Stimulated activated CD4-positive, alpha-beta T cell treated with anti-CD3 and anti-CD28 coated beads, Interleukin-12 subunit alpha, Interleukin-12 subunit beta, amount 100 ng/mL, for 48 hours (primary cell): Measurements from ENCODE around the gene ZNF266.

Experiments
- DNase-seq, 3 donors: peaks; one replicate each; pipeline ENCODE4 v3.0.0-alpha.2; 2020; ENCODE audit warnings: low read depth in 2 of 3, low spot score in 1 of 3

Gene ZNF266

DNA sequence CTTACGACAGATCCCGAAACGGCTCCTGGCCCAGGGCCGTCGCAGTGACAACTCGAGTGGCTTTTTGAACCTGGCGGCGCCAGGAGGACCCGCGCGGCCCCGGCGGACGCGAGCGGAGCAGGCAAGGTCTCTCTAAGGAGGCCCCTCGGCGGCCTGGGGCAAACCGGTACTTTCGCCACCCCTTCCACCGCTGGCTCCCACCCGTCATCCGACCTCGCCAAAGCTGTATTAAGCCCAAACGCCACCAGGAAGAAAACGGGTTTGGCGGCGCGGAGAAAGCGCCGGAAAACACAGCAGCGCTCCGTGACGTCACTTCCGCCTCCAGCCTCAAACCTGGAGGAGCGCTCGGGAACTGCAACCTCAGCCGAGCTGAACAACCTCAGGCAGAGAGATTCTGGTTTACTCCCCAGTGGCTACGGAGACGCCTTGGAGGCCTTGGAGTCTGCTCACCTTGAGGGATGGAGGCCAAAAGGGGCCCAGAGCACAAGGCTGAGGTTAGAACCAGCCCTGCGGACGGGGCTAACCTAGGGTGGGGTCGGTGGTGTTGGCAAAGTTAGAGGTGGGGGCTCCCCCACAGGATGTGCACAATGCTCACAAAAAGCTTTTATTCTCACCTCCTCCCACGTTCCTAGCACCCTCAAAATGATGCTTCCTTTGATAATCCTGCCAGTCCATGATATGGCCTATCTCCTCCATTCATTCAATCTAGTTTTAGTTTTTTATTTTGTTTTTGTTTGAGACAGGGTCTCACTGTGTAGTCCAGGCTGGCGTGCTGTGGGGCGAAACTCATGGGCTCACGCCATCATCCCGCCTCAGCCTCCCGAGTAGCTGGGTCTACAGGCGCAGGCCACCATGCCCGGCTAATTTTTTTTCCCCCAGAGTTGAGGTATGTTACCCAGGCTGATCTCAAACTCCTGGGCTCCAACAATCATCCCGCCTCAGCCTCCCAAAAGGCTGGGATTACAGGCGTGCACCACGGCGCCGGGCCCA is at the start of gene ZNF266:
TSS of gene ZNF266 (minus strand) at position 295 of the 990 bp plus-strand sequence. CDS start 15,484 bp downstream, outside the sequence.
- peak; percentile 87 to 92 (median 91) for DNase-seq

DNA sequence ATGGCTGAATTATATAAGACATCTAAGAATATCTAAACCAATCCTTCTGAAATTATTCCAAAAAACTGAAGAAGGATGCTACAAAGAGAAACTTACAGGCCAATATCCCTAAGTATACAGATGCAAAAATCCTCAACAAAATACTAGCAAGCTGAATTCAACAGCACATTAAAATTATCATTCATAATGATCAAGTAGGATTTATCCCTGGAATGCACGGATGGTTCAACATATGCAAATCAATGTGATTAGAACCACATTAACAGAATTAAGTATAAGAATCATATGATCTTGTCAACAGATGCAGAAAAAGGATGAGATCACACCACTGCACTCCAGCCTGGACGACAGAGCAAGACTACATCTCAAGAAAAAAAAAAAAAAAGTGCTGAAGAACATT is 49.8 kb upstream of the ZNF266 start:
- no peak for DNase-seq

DNA sequence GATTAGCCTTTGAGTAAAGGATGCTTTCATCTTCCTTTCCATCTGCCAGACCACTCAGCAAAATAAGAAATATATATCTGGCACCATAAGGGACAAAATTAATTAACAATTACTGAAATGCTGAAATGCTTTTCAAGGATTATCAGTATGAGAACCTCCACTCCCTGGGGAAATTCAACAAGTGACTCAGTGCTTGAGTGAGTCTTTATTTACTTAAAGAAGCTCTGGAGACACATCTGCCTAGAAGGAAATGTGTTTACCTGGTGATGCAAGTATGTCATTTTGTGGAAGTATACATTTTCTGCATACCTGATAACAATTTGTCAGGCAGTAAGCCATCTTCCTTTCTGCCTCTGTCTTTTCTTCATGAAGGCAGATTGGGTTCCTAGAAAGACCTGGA is 39.6 kb upstream of the ZNF266 start:
- no peak for DNase-seq

GRCh38 chr19:9467161-9467560 is 31.8 kb upstream of the ZNF266 start:
- no peak for DNase-seq

DNA sequence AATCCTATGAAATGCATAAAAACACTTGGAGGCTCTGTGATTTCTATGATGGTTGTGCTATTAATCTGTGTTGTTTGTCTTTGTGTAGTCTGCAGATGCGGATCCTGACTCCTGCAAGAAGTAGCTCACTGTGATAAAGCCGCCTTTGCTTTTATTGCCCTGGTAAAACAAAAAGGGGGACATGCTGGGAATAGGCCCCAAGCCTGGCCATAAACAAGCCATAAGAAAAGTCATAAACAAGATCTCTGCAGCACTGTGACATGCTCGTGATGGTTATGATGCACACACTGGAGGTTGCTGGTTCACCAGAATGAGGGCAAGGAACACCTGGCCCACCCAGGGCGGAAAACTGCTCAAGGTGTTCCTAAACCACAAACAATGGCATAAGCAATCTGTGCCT is 26.6 kb upstream of the ZNF266 start:
- DNase-seq = no peak

- no peak for DNase-seq
Observed at GRCh38 chr19:9456018-9456689, 20.8 kb upstream of the ZNF266 start.

GRCh38 chr19:9453953-9454352 is 18.6 kb upstream of the ZNF266 start:
- no peak for DNase-seq

- no peak for DNase-seq
Observed at GRCh38 chr19:9445037-9445436, 9.7 kb upstream of the ZNF266 start.

DNA sequence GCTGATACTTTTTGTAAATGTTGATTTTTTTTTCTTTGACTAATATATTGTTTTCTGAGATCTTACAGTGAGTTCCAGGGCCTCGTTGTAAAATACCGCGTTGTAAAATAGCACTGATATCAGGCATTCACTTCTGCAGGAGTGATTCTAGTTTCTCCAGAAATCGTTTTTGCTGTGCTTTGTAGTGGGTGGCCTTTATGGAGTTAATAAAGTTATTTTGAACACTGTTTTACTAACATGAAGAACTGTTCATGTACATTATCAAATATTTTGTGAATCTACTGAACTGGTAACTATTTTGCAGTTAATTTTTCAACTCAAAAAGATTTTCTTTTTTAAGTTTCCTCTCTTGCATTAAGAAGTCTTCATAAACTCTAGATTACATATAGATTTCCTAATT is 985 bp upstream of the ZNF266 start:
- DNase-seq = no peak

DNA sequence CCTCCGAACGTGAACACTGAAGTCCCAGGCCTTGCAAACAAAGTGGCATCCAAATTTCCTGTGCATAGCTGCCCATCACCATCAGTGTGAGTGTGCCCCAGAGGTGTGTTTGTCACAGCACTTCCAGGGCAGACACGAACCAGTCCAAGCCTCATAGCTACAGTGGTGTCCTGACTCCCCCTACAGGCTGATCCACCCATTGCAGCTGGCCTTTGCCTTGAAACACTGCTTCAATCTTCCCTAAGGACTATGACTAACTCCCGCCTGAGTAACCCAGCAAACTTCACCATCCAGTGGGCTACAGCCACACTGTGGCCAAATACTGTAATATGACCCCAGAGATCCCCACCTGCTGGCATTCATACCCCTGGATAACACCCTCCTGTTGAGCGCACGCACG is 3.9 kb downstream of the ZNF266 start:
- peak in 2 of 3 donors; percentile 15 to 29 for DNase-seq

DNA sequence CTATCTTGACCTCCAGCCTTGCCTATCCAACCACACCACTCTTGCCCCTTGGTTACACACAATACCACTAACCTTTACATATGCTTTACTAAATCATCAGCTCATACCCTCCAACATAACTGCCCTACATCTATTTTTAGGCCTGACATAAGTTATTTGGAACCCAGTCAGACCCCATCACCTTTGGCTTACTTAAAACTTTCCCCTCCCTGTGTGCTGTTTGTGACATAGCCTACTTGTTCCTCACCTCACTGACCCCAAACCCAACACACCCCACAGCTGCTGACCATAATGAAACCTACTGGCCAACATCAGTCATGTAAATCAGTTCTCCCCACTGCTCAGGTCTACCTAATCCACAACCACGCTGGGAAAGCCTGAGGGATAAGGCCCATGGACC is 4.9 kb downstream of the ZNF266 start:
- no peak for DNase-seq

GRCh38 chr19:9427941-9428340 is 7.4 kb downstream of the ZNF266 start:
- DNase-seq = no peak

DNA sequence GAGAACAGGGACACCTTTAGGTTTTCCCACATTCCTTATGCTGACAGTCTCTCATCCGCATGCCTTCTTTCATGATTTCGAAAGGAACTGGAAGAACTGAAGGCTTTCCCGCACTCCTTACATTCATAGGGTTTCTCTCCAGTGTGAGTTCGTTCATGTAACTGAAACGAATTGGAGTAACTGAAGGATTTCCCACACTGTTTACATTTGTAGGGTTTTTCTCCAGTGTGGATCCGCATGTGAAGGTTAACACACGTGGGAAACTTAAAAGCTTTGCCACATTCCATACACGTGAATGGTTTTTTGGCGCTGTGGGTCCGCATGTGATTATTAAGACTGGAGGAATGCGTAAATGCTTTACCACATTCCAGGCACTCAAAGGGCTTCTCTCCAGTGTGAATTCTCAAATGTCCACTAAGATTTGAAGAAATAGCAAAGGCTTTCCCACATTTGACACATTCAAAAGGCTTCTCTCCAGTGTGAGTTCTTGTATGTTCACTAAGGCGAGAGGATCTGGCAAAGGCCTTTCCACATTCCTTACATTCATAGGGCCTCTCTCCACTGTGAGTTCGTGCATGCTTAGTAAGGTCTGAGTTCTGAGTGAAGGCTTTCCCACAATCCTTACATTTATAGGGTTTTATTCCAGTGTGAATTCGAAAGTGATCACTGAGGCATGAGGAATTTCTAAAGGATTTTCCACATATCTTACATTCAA is 22.0 kb downstream of the ZNF266 start:
- DNase-seq = no peak

DNA sequence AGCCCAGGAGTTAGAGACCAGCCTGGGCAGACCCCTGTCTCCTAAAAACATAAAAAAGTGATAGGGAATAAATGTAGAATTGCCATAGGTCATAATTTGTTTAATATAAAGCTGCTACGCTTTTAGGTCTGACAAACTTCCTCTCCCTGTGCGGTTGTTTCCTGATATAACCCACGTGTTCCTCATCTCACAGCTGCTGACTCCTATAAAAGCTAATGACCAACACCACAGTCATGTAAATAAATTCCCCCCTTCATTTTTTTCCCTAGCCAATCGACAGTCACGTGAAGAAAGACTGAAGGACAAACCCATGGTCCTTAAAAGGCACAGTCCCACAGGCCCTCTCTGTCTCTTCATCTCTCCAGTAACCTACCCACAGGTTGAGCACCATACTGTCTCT is 27.5 kb downstream of the ZNF266 start:
- DNase-seq = no peak

GRCh38 chr19:9406798-9407352 is 28.5 kb downstream of the ZNF266 start:
- peak; percentile 21 to 39 (median 37) for DNase-seq

DNA sequence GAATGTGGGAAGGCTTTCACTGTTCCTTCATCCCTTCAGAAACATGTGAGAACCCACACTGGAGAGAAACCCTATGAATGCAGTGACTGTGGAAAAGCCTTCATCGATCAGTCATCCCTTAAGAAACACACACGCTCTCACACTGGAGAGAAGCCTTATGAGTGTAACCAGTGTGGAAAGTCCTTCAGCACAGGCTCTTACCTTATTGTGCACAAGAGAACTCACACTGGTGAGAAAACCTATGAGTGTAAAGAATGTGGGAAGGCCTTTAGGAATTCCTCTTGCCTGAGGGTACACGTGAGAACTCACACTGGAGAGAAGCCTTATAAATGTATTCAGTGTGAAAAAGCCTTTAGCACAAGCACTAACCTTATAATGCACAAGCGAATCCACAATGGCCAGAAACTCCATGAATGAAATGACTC is 54.0 kb downstream of the ZNF266 start:
- DNase-seq = no peak

DNA sequence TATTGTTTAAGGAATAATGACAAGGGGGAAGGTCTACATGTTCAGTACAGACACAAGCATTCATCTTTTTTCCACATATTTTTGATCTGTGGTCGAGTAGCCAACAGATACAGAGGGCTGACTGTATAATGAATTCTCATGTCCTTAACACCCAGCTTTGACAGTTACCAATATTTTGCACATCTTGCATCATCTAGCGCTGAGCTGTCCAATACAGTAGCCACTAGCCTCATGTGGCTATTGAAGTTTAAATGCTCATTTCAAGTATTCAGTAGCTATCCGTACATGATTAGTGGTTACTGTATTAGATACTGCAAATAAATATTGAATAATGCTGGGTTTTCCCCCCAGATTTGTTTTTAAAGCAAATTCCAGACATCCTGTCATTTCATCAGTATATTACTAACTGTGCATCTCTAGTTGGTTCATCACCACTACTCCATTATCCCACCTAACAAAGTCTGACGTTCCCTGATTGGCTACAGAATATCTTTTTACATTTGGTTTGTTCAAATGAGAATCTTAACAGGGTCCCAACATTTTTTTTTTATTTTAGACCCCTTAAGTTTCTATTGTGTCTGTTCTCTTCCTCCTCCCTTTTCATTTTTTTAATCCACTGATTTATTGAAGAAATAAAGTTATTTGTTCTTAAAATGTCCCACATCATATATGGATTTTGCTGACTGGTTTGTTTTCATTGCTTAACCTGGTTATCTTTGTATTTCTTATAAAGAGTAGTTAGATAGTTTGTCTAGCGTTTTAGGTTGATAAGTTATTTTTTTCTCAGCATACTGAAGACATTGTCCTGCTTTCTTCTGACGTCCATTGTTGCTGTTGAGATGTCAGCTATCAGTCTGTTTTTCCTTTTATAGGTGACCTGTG is 64.4 kb downstream of the ZNF266 start:
- DNase-seq = no peak

DNA sequence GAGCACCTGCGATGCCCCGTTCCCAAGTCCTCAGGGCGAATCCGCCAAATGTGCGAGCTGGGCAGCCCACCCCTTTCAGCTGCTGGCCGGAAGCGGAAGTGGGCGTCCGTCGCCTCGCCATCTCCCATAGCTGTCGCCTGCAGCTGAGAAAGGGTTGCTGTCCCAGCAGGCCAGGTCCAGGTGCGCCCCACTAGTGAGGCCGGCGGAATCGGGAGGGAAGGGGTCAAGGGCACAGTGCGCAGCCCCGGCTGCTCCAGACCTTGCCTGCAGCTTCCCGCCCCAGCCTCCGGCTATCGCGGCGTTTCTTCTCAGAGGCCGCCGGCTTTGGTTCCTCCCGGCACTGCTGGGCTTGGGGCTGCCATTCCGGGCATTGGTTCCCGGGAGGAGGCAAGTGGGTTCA is 72.5 kb downstream of the ZNF266 start, which contains the start of gene ZNF177:
TSS of gene ZNF177 (plus strand) at position 109 of the 400 bp plus-strand sequence. CDS start 15,299 bp downstream, outside the sequence.
- DNase-seq = no peak
